Measurements from ENCODE around the gene MTAP. TPM values are rescaled to one million over a fixed set of nuclear protein-coding genes. Genes with fewer than 3 reads are reported as not detected.

MTAP gene
- total and polyA plus RNA-seq, 10 donors: 11.9 to 56.3 (median 42.1) TPM

DNA sequence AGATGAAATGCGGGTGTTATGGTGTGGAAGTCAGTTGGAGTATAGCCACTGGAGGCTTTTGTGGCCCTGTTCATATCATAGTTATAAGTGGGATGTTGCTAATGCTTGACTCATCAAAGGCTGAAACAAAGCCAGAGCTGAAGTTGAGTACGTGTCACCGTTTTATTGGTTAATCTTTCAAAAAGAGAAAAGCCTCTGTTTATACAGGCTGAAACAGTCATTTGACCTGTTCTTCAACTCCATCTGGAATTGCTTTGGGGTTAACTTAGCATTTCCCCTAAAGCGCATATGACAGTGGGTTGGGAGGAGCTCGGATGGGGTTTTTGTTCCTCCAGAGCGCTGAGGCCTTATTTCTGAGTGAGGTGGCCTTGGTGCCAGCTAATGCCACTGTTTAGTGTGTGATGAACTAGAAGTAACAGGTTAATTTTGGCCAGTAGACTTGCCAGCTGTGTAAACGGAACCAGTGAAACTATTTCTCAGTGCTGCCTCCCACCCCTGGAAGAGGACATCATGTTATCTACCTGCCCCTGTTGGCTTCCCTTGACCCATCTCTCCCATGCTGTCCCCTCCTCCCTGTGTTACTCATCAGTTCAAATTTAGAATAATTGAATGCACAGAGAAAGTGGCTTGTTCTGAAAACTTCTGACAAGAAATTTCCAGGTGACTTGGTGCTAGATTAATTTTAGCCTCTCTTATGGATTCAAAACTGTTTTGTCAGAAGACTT is 34.2 kb downstream of the MTAP start:
- no peak for DNase-seq
- WGBS, 5 donors: 83 to 96% (median 93%) methylated on average over 7 of the region's 7 CpGs
- Histone ChIP-seq H3K4me3 (no peak overlapping the region), H3K4me1 (peaks cover 10 to 41% (median 24%) of the 10 kb centered on the region in 6 donors), H3K27ac (no peak overlapping the region), H3K27me3 (replicated peaks in 1 of 7) (no peaks in the 10 kb centered on the region), H3K9me3 (no peaks in the 10 kb centered on the region), H3K36me3 (peaks cover 0 to 78% (median 50%) of the 10 kb centered on the region in 6 donors)
- intact Hi-C loops (cut with DNase I; ENCODE audit: low total_unique reads): no loop called here
- no peak for TF ChIP-seq POLR2AphosphoS5 (IDR thresholded peaks at IDR 0.05)
- TF ChIP-seq POLR2A (IDR thresholded peaks at IDR 0.05): no peak
- TF ChIP-seq, protein P1, sequence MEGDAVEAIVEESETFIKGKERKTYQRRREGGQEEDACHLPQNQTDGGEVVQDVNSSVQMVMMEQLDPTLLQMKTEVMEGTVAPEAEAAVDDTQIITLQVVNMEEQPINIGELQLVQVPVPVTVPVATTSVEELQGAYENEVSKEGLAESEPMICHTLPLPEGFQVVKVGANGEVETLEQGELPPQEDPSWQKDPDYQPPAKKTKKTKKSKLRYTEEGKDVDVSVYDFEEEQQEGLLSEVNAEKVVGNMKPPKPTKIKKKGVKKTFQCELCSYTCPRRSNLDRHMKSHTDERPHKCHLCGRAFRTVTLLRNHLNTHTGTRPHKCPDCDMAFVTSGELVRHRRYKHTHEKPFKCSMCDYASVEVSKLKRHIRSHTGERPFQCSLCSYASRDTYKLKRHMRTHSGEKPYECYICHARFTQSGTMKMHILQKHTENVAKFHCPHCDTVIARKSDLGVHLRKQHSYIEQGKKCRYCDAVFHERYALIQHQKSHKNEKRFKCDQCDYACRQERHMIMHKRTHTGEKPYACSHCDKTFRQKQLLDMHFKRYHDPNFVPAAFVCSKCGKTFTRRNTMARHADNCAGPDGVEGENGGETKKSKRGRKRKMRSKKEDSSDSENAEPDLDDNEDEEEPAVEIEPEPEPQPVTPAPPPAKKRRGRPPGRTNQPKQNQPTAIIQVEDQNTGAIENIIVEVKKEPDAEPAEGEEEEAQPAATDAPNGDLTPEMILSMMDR (IDR thresholded peaks at IDR 0.05 in 8 of 11, conservative IDR thresholded peaks at IDR 0.05 in 3 of 11): no peak

DNA sequence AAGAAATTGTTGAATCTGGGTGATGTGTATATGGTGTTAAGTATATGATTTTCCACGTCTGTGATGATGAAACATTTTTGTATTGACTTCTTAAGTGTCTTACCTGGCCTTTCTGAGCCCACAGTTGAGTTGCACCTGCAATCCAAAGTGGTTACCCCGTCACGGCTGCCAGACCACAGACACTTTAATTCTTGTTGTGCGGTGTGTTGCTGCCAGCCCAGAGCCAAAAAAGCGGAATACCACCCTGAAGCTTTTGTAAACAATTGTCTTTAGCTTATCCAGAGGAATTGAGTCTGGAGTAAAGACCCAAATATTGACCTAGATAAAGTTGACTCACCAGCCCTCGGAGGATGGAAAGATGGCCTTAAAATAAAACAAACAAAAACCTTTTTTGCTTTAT is 35.1 kb downstream of the MTAP start:
- peaks cover 0 to 83% (median 51%) of the 10 kb centered on the region in 6 donors for H3K36me3 ChIP-seq
- TF ChIP-seq, protein P1 (IDR thresholded peaks at IDR 0.05 in 8 of 11, conservative IDR thresholded peaks at IDR 0.05 in 3 of 11): no peak
- H3K27ac ChIP-seq: no peak overlapping the region
- no peaks in the 10 kb centered on the region for H3K9me3 ChIP-seq
- peaks cover under 1 to 32% (median 15%) of the 10 kb centered on the region in 6 donors for H3K4me1 ChIP-seq
- intact Hi-C loops (cut with DNase I; ENCODE audit: low total_unique reads): no loop called here
- no peak for DNase-seq
- no peaks in the 10 kb centered on the region for H3K27me3 ChIP-seq (replicated peaks in 1 of 7)
- H3K4me3 ChIP-seq: no peak overlapping the region
- 93 to 97% (median 93%) methylated on average over 6 of the region's 6 CpGs for WGBS, 5 donors

DNA sequence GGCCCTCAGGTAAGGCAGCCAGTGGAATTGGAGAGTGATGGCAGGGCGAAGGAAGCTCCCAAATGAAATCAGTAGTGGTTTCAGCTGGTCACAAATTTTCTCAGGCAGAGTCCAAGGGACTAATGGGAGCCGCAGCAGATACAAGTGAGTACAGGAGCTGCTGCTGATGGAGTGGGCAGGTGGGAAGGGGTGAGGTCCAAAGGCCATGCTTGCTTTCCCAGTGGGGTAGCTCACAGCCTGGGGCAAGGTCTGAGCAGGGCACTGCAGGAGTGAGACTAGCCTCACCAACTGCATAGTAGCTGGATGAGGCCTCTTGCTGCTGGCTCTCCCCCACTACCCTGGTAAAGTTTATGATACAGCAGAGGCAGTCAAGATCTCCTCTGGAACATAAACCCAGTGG is 38.2 kb downstream of the MTAP start:
- Histone ChIP-seq H3K27ac (no peak overlapping the region), H3K36me3 (peaks cover 0 to 61% (median 42%) of the 10 kb centered on the region in 6 donors), H3K27me3 (replicated peaks in 1 of 7) (no peaks in the 10 kb centered on the region), H3K4me1 (peaks cover 0 to 8% (median 0%) of the 10 kb centered on the region in 6 donors), H3K4me3 (no peak overlapping the region), H3K9me3 (peaks cover 0 to 18% (median 8%) of the 10 kb centered on the region in 8 donors)
- WGBS, 5 donors: 50 to 100% (median 68%) methylated on average over 2 of the region's 2 CpGs
- TF ChIP-seq, protein P1 (IDR thresholded peaks at IDR 0.05 in 8 of 11, conservative IDR thresholded peaks at IDR 0.05 in 3 of 11): no peak
- intact Hi-C loops (cut with DNase I; ENCODE audit: low total_unique reads): no loop called here
- no peak for DNase-seq

DNA sequence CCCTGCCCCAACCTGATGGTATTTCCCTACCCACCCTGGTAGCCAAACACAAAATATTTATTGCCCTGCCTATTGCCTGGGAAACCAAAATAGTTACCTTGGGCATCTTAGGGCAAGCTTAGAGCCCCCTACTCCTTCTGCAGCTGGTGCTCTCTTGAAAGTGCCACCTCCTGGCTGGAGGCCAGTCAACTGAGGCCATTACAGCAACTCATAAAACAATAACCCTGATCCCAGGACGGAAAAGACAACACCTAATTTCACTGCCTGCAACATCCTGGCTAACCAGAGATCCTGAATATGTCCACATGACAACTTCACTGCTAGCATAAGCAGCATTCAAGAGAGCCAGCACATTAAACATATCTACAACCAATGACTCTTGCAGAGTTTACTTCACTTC is 38.7 kb downstream of the MTAP start:
- intact Hi-C loops (cut with DNase I; ENCODE audit: low total_unique reads): no loop called here
- 92 to 97% (median 93%) methylated on average over 1 of the region's 1 CpG for WGBS, 5 donors
- peaks cover 0 to 23% (median 13%) of the 10 kb centered on the region in 8 donors for H3K9me3 ChIP-seq
- H3K36me3 ChIP-seq: peaks cover 0 to 59% (median 42%) of the 10 kb centered on the region in 6 donors
- H3K4me1 ChIP-seq: peaks cover 0 to 8% (median 0%) of the 10 kb centered on the region in 6 donors
- TF ChIP-seq, protein P1 (IDR thresholded peaks at IDR 0.05 in 8 of 11, conservative IDR thresholded peaks at IDR 0.05 in 3 of 11): no peak
- TF ChIP-seq POLR2A (IDR thresholded peaks at IDR 0.05) (no peak), POLR2AphosphoS5 (IDR thresholded peaks at IDR 0.05) (no peak)
- no peak overlapping the region for H3K4me3 ChIP-seq
- H3K27ac ChIP-seq: no peak overlapping the region
- no peaks in the 10 kb centered on the region for H3K27me3 ChIP-seq (replicated peaks in 1 of 7)
- no peak for DNase-seq
